Fibroblast of skin of abdomen (primary cell): Measurements from ENCODE around the gene TBX15.
"Not testable (repeated sequence)": the region's sequence is repeated elsewhere in the genome, so short reads cannot be mapped to it uniquely, and the experiment has no call there.

Experiments
- DNase-seq: peaks from one replicate; pipeline ENCODE4 v3.0.0-alpha.2; 2013

TBX15 gene

GRCh38 chr1:118923319-118923718 lies 64.8 kb downstream of the TBX15 start:
- DNase-seq, result no peak

- peak; percentile 13 for DNase-seq
These were observed 66.1 kb downstream of the TBX15 start for GRCh38 chr1:118921994-118922393.

- peak; percentile 6 for DNase-seq
These were observed 67.9 kb downstream of the TBX15 start for GRCh38 chr1:118920124-118920717.

GRCh38 chr1:118918940-118919259 lies 69.2 kb downstream of the TBX15 start:
- no peak for DNase-seq

- no peak for DNase-seq
These were observed 69.8 kb downstream of the TBX15 start for GRCh38 chr1:118918230-118918939.

GRCh38 chr1:118916346-118916745 lies 71.8 kb downstream of the TBX15 start:
- DNase-seq, result not testable (repeated sequence)

- no peak for DNase-seq
These were observed 73.6 kb downstream of the TBX15 start for GRCh38 chr1:118914379-118915161.

- DNase-seq, result no peak
These were observed 74.3 kb downstream of the TBX15 start for GRCh38 chr1:118913818-118914217.

- DNase-seq, result no peak
These were observed 75.6 kb downstream of the TBX15 start for GRCh38 chr1:118912574-118912973.

GRCh38 chr1:118911571-118911970 lies 76.6 kb downstream of the TBX15 start:
- no peak for DNase-seq

GRCh38 chr1:118907466-118907865 lies 80.7 kb downstream of the TBX15 start:
- no peak for DNase-seq

GRCh38 chr1:118905671-118906070 lies 82.5 kb downstream of the TBX15 start:
- DNase-seq, result no peak

GRCh38 chr1:118905196-118905595 lies 82.9 kb downstream of the TBX15 start:
- no peak for DNase-seq

- peak; percentile 70 for DNase-seq
These were observed 85.4 kb downstream of the TBX15 start for GRCh38 chr1:118902711-118903191.

- DNase-seq, result no peak
These were observed 85.8 kb downstream of the TBX15 start for GRCh38 chr1:118902299-118902698.

- DNase-seq, result peak; percentile 13
These were observed 87.3 kb downstream of the TBX15 start for GRCh38 chr1:118900643-118901440.

GRCh38 chr1:118899340-118899739 lies 88.8 kb downstream of the TBX15 start:
- DNase-seq, result no peak

- DNase-seq, result no peak
These were observed 89.4 kb downstream of the TBX15 start for GRCh38 chr1:118898712-118899111.

- no peak for DNase-seq
These were observed 91.7 kb downstream of the TBX15 start for GRCh38 chr1:118896416-118896815.

- DNase-seq, result no peak
These were observed 93.3 kb downstream of the TBX15 start for GRCh38 chr1:118894836-118895235.

- peak; percentile 39 for DNase-seq
These were observed 97.2 kb downstream of the TBX15 start for GRCh38 chr1:118890851-118891384.

- no peak for DNase-seq
These were observed 103.2 kb downstream of the TBX15 start for GRCh38 chr1:118884946-118885345.

GRCh38 chr1:118881751-118882150 lies 106.4 kb downstream of the TBX15 start:
- DNase-seq, result peak; percentile 9
